Astrocyte (in vitro differentiated cells and primary cell): Measurements from ENCODE around the gene IFNB1.

Experiments
- EZH2 ChIP-seq: IDR thresholded peaks from 2 replicates; pipeline ENCODE4 v1.6.1; 2012; ENCODE audit warnings: mild to moderate bottlenecking, low read length, inconsistent platforms; ENCODE audit not compliant: insufficient read depth
- TF ChIP-seq, protein P1 (sequence below): IDR thresholded peaks from 2 replicates; pipeline ENCODE4 v1.5.1; 2011; ENCODE audit warnings: low read depth, mild to moderate bottlenecking, inconsistent platforms, low read length, moderate library complexity; ENCODE audit not compliant: insufficient read depth

DNA sequence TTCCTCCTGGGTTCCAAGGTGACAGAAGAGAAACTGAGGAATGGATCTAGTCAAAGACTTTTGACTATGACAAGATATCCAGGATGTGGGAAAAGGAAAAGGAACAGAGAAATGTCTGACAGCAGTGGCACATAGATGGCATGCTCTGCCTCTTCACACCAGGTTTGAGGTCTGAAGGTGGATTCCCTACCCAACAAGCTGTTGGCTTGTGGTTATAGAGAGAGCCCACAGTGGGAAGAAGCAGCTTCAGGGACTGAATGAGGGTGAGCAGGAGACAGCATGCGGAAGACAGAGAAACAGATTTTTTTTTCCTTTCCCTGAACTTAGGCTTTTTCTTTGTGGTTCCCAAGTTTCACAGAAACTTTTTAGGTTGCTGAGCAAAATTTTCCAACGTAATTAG is 43.3 kb upstream of the IFNB1 start:
- TF ChIP-seq, protein P1, sequence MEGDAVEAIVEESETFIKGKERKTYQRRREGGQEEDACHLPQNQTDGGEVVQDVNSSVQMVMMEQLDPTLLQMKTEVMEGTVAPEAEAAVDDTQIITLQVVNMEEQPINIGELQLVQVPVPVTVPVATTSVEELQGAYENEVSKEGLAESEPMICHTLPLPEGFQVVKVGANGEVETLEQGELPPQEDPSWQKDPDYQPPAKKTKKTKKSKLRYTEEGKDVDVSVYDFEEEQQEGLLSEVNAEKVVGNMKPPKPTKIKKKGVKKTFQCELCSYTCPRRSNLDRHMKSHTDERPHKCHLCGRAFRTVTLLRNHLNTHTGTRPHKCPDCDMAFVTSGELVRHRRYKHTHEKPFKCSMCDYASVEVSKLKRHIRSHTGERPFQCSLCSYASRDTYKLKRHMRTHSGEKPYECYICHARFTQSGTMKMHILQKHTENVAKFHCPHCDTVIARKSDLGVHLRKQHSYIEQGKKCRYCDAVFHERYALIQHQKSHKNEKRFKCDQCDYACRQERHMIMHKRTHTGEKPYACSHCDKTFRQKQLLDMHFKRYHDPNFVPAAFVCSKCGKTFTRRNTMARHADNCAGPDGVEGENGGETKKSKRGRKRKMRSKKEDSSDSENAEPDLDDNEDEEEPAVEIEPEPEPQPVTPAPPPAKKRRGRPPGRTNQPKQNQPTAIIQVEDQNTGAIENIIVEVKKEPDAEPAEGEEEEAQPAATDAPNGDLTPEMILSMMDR: no peak
- no peak for TF ChIP-seq EZH2
